Activated CD8-positive, alpha-beta memory T cell treated with anti-CD3 and anti-CD28 coated beads, Interleukin-2, amount 50 U/mL, for 24 hours (primary cell): ENCODE data around the gene SFRP2.

Experiments used
- DNase-seq: peaks from one replicate; pipeline ENCODE4 v3.0.0-alpha.2; 2020; ENCODE audit errors: extremely low read depth

SFRP2 gene

DNA sequence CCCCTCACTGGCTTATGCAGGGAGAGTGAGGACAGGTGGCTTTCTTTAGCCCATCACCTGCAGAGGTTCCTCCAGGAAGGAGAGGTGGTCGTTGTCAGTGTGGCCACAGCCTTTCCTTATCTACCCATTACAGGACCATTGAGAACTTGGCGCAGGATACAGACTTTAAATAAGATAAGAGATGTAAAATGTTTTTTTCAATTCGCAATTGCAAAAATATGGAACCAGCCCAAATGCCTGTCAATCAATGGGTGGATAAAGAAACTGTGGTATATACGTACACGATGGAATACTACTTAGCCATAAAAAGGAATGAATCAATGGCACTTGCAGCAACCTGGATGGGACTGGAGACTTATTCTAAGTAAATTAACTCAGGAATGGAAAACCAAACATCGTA, 22.1 kb downstream of the SFRP2 start:
- no peak for DNase-seq

DNA sequence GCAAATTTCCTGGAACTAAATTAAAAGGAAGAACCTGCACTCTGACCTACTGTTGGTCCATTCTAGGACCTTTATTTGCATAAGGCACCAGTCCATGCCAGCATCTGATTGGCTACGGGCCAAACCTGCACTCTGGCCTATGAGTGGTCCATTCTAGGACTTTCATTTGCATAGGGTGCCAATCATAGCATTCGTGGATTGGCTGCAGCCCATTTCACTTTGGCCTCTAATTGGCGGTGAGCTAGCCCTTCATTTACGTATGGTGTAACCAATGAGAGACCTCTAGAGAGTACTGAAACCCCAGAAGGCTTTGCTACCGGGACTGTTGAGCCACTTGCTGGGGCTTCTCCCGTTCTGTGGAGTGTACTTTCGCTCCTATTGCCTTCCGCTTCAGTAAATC, 23.0 kb downstream of the SFRP2 start:
- DNase-seq = no peak

DNA sequence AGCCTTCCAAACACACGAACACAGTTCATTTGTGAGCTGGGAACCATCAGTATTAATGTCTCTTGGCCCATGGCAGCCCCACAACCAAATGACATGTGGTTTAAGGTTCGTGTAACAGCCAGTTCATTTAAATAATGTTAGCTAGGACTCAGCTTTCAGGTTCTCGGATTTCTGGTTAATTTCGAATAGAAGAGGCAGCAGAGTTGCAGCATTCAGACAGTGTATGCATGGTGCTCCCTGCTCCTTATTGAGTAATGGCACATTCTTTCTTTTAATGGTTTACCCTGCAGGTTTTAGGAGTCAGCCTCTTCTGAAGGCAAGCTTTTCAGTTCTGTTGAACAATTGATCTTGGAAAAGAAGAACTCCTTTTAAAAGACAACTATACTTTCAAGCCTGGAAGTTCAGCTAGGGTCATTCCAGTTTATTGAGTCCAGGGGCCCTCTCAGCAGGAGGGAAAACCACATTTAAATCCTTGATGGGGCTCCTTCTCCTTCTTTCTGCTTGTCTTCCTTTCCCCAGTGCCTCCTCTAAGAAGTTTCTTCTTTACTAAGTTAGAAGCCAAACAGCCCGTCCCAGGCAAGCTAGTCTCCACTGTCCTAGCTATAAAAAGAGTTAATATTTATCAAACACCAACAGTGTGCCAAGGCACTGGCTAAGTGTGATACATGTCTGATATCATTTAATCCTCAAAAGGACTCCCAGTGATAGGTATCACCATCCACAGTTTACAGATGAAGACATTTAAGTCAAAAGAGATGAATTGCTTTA, 24.1 kb downstream of the SFRP2 start:
- DNase-seq = no peak

DNA sequence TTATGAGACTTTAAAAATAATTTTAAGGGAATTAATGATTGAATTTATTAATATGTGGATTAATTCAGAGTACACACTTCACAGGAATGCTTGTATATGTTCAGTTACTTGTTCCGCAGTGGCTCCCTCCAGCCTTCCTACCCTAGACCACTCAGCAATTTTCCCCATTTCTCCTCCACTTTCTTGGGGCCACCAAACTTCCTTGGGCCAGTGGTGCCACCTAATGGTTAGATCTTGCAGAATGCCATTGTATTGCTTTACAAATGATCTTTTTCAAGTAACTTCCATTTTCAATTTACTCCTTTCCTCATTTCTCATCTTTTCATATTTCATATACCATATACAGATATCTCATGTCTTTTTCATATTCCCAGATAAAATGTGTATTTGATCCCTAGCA, 25.5 kb downstream of the SFRP2 start:
- DNase-seq = no peak

DNA sequence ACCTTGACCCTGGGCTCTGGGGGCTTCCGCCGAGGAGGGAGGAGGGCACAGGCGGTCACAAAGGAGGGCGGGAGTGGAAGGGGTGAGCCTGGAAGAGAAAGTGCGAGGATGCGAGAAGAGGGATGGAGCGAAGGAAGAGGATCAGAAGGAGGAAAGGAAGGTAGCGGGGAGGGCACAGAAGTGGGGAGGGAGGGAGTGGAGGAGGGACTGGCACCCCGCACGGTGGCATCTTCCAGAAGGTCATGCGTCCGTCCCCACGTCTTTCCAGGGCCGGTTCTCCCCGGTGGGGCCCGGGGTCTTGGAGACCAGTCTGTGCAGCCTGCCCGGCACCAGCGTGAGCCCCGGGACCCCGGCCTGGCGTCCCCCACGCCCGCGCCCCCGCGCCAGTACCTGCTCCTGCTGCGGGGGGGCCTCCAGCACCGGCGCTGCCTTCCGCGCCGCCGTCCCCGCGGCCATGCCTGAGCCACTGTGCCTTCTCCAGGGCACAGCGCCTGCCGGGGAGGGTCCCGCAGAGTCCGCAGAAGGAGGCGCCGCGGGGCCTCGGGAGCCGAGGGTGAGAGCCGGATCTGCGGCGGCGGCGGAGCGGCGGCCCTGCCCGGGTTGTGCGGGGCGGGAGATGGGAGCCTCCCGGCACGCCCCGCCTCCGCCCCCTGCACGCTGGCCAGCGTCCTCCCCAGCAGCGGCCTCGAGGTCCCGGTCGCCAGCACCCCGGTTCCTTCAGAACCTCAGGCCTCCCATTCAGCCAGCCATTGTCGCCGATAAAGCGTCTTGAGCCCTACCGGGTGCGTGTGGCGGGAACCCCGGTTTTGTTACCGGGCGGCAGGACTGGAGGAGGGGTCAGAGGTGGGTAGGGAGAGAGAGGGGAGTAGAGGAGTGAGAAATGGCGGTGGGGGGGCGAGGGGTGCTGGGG, 29.2 kb downstream of the SFRP2 start, which contains the start of gene RNF175:
Gene RNF175, minus strand, starts transcription at position 618 of the 910 bp plus-strand sequence. Its CDS starts 162 bp downstream, at position 456.
- DNase-seq = no peak

DNA sequence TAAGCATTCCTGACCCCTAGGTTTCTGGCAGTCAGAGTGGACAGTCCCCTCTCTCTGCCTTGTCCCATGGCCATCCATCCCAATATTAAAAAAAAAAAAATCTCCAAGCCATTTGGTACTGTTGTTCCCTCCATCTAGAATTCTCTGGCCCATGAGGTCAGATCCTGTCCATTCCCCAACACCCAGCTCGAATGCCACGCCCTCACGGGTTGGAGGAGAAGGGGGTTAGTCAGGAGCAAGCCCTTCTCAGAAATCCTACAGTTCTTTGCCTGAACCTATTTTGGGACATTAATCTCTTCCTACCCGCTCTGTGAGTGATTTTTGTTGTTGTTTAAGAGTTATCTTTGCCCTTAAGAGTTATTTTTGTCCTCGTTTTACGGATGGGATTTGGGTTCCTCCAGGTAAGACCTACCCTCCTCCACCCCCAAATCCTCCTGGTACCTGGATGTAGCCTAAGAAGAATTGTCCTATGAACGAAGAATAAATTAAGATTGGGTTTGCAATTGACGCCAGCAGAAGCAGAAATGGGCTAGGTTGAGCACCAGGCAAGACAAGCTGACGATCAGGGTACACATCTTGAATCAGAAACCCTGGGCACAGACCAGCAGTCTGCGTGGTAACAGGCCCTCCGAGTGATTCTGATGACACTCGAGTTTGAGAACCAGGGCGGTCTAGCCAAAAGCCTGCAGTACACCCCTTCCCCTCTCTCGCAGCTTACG, 30.0 kb downstream of the SFRP2 start:
- no peak for DNase-seq

DNA sequence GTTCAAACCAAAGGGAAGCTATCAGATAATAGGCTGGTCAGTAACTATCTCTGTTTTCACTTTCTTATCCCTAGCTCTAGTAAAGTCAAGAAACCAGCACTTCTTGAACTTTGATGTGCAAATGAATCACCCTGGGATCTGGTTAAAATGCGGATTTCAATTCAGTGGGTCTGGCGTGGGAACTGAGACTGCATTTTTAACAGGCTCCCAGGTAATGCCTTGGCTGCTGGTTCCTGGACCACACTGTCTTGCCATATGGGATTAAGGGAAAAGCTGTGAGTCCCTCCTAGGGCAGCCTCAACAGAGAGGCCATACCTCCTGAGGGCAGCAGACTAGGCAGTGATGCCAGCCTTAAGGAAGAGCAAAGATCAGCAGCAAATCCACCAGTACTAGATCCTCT, 30.7 kb downstream of the SFRP2 start:
- no peak for DNase-seq

DNA sequence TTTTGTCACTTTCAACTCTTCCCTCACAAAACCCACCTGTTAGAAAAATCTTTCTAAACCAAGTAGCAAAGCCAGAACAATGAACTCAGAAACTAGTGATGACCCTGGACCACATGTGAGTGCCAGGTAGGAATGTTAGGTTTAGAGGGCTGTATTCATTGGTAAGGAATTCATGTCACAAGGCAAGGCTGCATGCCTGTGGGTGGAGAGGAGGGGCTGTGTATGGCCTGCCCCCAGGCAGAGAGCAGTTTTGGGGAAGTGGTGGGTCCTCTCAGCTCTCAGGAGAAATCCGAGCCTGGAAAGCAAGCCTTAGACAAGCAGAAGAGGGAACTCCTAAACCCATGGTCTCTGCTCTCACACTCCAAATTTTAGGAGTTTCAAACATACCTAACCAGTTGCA, 31.5 kb downstream of the SFRP2 start:
- DNase-seq = no peak

DNA sequence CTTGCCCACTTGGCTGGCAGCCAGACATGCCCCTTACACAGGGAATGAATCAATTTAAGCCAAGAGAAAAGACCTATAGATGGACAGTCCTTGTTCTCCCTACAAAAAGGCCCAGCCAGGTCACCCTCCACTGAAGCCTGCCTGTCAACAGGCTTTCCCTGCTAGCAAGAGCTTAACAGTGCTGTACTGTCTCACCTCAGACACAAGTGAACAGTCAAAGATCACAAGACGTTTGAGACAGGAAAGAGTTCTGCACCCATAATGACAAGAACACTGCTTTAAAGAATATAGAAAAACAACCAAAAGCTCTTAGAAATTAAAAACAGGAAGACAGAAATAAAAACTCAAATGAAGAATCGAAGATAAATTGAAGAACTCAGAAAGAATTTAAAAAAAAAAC, 33.7 kb downstream of the SFRP2 start:
- no peak for DNase-seq

DNA sequence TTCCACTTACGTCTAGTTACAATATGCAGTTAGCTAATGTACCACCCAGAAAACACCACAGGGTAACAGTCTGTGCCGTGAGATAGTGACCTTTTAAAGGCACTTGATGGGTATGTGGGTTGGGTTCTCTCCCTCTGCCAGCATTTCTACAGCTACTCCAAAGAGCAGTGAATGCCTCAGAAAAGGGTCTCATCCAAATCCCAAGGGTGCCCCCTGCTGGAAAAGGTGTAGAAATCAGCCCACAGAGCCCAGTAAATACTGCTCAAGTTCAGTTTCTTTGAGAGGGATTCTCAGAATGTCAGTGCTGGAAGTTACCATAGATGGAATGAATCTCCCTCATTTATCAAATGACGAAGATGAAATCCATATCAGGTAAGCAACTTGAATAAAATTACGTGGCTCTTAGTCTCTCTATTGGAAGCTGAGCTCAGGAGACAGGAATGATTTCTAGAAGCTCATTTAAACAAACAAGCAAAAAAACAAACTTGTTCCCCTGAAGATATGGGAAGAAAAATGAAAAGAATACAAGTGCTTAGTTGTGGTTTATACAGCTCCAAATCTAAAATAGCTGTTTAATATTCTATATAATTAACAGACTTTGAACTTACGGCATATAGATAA, 38.6 kb downstream of the SFRP2 start:
- DNase-seq = no peak

DNA sequence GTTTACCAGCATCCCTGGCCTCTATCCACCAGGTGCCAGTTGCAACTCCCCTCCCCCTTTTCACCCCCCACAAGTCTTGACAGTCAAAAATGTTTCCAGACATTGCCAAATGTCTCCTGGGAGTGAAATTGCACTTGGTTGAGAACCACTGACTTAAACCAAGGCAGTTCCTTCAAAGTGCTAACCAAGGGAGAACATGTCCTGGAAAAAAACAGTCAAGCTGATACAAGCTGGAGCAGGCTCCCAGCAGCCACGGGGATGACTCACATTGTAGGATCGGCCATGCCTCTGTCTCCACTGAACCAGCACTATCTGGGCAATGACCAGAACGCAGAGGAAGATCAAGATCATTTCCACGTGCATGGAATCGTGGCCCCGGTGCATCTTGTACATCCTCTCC, 40.5 kb downstream of the SFRP2 start:
- DNase-seq = no peak

DNA sequence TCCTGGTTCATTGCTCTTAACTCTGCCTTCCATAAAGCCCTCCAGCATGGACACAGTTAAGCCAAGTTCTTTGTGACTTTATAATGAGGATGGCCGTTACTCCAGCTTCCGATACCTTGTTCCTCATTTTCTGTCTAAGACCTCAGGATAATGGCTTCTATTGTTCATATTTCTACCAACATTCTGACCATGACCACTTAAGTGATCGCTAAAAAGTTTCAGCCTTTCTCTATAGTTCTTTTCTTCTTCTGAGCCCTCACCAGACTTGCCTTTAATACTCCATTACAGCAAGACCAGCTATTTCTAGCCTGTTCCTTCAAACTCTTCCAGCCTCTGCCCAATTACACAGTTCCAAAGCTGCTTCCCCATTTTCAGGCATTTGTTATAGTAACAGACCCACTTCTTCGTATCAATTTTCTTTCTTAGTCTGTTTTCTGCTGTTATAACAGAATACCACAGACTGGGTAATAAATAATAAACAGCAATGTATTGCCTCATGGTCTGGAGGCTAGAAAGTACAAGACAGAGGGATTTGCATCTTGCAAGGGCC, 41.4 kb downstream of the SFRP2 start:
- no peak for DNase-seq

DNA sequence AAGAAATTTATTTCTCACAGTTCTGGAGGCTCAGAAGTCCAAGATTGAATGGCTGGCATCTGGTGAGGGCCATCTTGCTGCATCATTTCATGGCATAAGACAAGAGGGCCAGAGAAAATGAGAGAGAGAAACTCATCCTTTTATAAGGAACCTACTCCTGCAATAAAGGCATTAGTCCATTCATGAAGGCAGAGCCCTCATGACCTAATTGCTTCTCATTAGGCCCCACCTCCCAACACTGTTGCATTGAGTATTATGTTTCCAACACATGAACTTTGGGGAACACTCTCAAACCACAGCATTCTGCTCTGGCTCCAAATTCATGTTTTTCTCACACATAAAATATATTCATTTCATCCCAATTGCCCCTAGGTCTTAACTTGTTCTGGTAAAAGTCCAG, 43.2 kb downstream of the SFRP2 start:
- no peak for DNase-seq

DNA sequence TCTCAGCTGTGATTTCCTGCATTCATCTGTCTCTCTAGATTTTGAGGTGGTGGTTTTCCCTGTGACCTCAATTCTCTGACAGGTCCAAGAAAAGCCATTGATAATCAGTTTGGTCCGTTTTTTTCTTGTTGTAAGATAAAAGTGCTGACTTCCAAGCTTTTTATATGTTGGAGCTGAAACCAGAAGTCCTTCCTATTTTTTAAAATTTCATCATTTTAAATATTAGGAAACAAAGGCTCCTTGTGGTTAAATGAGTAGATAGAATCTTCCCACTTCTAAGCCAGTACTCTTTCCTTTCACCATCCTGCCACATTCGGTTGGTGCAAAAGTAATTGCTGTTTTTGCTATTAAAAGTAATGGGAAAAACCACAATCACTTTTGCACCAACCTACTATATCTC, 47.3 kb downstream of the SFRP2 start:
- no peak for DNase-seq

DNA sequence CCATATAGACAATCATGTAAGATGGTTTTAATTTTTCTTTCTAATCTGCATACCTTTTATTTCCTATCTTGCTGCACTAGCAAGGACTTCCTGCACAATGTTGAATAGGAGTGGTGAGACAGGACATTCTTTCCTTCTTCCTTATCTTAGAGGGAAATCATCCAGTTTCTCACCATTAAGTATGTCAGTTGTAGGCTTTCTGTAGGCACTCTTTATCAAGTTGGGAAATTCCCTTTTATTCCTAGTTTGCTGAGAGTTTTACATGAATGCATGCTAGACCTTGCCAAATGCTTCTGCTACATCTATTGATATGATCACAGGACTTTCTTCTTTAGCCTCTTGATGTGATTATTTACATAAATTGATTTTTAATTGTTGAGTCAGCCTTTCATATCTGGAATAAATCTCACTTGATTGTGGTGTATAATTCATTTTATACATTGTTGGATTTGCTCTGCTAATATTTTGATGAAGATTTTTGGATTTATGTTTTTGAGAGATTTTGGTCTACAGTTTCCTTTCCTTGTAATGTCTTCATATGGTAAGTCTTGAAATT, 52.9 kb downstream of the SFRP2 start:
- no peak for DNase-seq

DNA sequence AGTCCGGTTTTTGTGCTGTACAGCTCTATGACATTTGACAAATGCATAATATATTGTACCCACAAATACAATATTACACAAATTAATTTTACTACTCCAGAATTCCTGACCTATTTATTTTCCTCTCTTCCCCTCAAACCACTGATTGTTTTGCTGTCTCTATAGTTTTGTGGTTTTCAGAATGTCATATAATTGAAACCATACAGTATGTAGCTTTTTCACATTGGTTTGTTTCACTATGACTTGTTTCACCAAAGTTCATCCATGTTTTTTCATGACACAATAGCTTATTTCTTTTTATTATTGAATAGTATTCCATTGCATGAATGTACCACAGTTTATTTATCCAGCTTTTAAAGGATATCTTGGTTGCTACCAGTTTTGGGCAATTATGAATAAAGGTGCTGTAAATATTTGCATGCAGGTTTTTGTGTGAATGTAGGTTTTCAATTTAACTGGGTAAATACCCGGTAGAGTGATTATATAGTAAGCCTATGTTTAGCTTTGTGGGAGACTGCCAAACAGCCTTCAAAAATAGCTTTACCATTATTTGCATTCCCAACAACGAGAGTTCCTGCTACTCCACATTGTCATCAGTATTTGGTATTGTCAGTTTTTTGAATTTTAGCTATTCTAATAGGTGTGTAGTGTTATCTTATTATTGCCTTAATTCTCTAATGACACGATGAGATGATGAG, 55.0 kb downstream of the SFRP2 start:
- DNase-seq = no peak

DNA sequence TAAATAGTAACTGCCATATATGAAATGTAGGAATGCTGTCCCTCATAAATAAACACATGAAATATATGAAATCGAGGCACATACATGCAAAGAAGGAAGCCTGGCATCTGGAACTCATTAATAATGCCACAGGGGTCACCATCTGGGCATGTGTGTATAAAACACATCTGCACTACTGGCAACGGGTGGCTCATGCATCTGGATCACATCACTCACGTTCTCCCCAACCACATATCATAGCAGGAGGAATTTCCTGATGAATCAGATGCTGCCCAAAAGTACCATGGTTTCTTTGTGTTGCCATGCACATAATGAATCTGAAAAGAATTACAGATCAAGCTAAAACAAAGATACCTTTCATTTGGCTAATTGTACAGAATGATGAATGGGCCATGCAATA, 57.6 kb downstream of the SFRP2 start:
- DNase-seq = no peak
